ENCODE data around the gene EXOC4.

GRCh38 chr7:133248901-133249300 is 4.0 kb upstream of the EXOC4 start:
- TF ChIP-seq CTCF (tag by site-specific recombination; IDR thresholded peaks at IDR 0.05): no peak
- no peak for TF ChIP-seq ZNF416 (tag by site-specific recombination; IDR thresholded peaks at IDR 0.05)
- TF ChIP-seq FEZF1 (tag by site-specific recombination; IDR thresholded peaks at IDR 0.05): no peak
- no peak for TF ChIP-seq ELK4 (IDR thresholded peaks at IDR 0.05; ENCODE audit: borderline replicate concordance, low read depth, low read length)
- no peak for TF ChIP-seq ZNF121 (tag by site-specific recombination; IDR thresholded peaks at IDR 0.05)
- TF ChIP-seq ZNF148 (tag by site-specific recombination; IDR thresholded peaks at IDR 0.05; ENCODE audit: borderline replicate concordance): no peak
- no peak for TF ChIP-seq ZNF596 (tag by site-specific recombination; IDR thresholded peaks at IDR 0.05)
- TF ChIP-seq YY1 (tag by site-specific recombination; IDR thresholded peaks at IDR 0.05): no peak
